Placental pericyte (primary cell): ENCODE measurements around the gene WDR13. TPM values are rescaled to one million over a fixed set of nuclear protein-coding genes. Genes with fewer than 3 reads are reported as not detected.

ENCODE experiments used
- small RNA-seq: library from RNA; depleted of rRNA; stranded (forward); fragments of <200 nt; gene quantifications from one replicate; pipeline ENCODE3, GENCODE V24; 2012; ENCODE audit warnings: low replicate concordance
- total RNA-seq: library from RNA; depleted of rRNA; stranded (reverse); fragments of >200 nt; gene quantifications from 2 replicates; pipeline ENCODE4 v1.2.3, GENCODE V29; 2012

Gene WDR13
- total RNA-seq: 88.8 and 132 TPM in 2 replicates

DNA sequence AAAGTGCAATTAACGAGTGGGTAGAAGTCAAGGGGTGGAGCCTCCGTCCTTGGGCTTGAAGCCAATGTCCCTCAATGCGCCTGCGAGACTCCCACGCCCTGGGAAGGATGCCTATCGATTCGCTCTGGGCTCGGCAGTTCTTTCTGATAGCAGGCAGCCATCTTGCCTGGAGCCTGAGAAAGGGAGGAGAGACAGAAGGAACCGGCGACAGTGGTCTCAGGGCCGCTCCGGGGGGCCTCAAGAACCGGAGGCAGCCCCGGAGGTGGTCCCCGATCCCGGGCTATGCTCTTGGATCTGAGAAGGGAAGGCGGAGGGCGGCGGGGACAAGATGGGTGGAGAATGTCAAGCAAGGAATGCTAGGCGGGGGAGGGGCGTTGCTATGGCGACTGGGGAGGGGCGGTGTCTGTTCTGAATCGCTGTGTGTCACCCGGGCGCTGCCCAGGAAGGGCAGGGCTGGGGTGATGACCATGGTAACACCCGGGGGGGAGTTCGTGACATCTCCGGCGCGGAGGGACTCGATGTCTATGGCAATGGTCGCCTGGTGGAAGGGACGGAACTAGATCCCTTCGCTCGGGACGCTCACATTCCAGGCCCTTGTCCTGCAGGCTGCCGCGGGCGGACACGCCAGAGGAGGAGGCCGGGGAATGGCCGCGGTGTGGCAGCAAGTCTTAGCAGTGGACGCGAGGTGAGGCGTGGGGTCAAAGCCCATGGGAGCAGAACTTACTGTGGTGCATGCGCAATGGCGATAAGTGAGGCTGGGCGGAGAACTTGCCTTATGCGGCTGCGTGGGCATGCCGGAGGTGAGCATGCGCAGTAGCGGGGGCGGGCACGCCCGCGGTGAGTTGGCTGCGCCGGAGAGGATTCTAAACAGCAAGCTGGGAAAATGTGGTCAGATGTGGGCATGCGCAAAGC is at the start of gene WDR13:
WDR13 (plus strand) TSS at position 140 of the 912 bp plus-strand sequence; CDS start at position 645, 505 bp downstream.

DNA sequence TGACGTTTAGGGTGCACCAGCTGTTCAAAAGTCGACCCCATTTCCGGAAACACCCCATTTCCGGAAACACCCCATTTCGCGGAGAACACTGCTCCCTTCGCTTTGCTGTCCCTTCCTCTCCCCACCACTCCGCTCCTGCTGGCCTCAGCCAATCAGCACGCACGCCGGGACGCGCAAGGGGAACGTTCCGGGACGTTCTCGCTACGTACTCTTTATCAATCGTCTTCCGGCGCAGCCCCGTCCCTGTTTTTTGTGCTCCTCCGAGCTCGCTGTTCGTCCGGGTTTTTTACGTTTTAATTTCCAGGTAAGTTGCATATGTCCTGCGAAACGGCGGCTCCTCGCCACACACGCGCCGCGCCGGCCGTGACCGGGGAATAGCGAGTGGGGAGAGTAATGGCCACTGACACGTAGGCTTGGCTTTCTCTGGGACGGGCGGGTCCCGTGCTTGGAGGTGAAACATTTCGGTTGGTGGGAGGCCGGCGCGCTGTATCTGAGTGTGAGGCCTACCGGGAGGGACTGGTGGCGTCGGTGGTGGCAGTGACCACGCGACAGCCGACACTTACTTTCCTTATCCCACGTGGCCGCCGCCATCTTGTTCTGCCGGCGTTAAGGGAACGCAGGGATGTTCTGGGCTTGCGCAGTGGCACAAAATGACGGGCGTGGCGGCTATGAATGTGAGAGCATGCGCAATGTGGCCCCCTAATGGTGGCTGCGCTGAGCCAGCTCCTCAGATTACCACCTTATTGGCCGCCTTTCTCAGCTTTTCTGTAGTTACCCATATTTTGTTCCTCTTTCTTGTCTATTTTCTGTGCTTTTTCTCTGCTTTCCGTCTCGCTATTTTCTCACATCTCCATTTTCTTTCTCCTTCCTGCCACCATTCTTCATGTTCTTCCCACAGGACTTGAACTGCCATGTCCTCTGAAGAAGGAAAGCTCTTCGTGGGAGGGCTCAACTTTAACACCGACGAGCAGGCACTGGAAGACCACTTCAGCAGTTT is 22.7 kb upstream of the WDR13 start, which contains the start of gene RBM3:
RBM3 (plus strand) TSS at position 215 of the 997 bp plus-strand sequence; CDS start at position 912, 697 bp downstream.

Small RNAs within 50 kb of the gene (small RNA-seq; reads per million reads assigned to genes)
- gene MRPL32P1: not detected

Other genes starting within 250 kb of the WDR13 start
- gene SSX3, start 240.8 kb upstream of the WDR13 start, total RNA-seq: not detected in 2 replicates
- not detected in 2 replicates for gene SSX4, start 214.0 kb upstream of the WDR13 start, total RNA-seq
- not detected in 2 replicates for gene SSX4B, start 185.5 kb upstream of the WDR13 start, total RNA-seq
- 2.2 and 18.9 TPM in 2 replicates for gene SLC38A5, start 127.2 kb upstream of the WDR13 start, total RNA-seq
- gene FTSJ1, start 121.3 kb upstream of the WDR13 start, total RNA-seq: 77.7 and 117 TPM in 2 replicates
- 15.5 and 15.9 TPM in 2 replicates for gene PORCN, start 88.5 kb upstream of the WDR13 start, total RNA-seq
- 119 and 127 TPM in 2 replicates for gene EBP, start 75.7 kb upstream of the WDR13 start, total RNA-seq
- gene TBC1D25, start 57.8 kb upstream of the WDR13 start, total RNA-seq: 11.8 and 12.6 TPM in 2 replicates
- gene RBM3, start 23.0 kb upstream of the WDR13 start, total RNA-seq: 367 and 438 TPM in 2 replicates
- 0.14 TPM in 1 of 2 replicates, not detected in the other for gene WAS, start 86.3 kb downstream of the WDR13 start, total RNA-seq
- gene SUV39H1, start 99.2 kb downstream of the WDR13 start, total RNA-seq: 4.2 and 20.0 TPM in 2 replicates
- not detected in 2 replicates for gene GLOD5, start 164.3 kb downstream of the WDR13 start, total RNA-seq
- not detected in 2 replicates for gene GATA1, start 189.1 kb downstream of the WDR13 start, total RNA-seq
- gene HDAC6, start 204.6 kb downstream of the WDR13 start, total RNA-seq: 28.0 and 37.2 TPM in 2 replicates
- gene ERAS, start 229.0 kb downstream of the WDR13 start, total RNA-seq: 0.22 TPM in 1 of 2 replicates, not detected in the other
- gene PCSK1N, start 238.1 kb downstream of the WDR13 start, total RNA-seq: not detected in 2 replicates